GM18499 (cell line): ENCODE measurements around the gene NOP14.
"Not testable (repeated sequence)": the region's sequence is repeated elsewhere in the genome, so short reads cannot be mapped to it uniquely, and the experiment has no call there.

Source experiments
- ATAC-seq: cut with Tn5 transposase; IDR thresholded peaks from one replicate; pipeline ENCODE4 v1.9.1; 2021; ENCODE audit warnings: moderate number of reproducible peaks; ENCODE audit not compliant: insufficient read depth, unreplicated experiment

Gene NOP14

DNA sequence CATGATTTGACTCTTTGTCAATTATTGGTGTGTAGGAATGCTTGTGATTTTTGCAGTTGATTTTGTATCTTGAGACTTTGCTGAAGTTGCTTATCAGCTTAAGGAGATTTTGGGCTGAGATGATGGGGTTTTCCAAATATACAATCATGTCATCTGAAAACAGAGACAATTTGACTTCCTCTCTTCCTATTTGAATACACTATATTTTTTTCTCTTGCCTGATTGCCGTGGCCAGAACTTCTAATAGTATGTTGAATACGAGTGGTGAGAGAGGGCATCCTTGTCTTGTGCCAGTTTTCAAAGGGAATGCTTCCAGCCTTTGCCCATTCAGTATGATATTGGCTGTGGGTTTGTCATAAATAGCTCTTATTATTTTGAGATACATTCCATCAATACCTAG is 44.9 kb downstream of the NOP14 start:
- ATAC-seq: not testable (repeated sequence)

DNA sequence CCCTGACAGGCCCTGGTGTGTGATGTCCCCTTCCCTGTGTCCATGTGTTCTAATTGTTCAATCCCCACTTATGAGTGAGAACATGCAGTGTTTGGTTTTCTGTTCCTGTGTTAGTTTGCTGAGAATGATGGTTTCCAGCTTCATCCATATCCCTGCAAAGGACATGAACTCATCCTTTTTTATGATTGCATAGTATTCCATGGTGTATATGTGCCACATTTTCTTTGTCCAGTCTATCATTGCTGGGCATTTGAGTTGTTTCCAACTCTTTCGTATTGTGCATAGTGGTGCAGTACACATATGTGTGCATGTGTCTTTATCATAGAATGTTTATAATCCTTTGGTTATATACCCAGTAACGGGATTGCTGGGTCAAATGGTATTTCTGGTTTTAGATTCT is 46.5 kb downstream of the NOP14 start:
- ATAC-seq: not testable (repeated sequence)

DNA sequence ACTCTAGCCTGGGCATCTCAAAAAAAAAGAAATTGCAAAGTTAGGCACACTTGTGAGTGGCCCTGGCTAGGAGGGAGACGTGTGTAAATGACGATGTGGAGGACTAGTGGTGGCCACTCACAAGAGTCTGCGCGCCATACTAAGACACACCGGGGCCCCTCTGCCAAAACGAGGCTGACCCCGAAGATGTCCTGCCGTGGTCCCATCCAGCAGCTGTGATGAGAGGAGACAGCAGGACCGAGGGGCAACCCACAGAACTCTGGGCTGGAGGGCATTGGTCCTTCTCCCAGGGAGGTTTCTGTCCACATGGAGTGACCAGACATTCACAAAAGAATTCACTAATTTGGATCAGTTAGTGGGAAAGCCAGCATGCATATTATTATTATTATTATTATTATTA is 47.4 kb downstream of the NOP14 start:
- no peak for ATAC-seq

DNA sequence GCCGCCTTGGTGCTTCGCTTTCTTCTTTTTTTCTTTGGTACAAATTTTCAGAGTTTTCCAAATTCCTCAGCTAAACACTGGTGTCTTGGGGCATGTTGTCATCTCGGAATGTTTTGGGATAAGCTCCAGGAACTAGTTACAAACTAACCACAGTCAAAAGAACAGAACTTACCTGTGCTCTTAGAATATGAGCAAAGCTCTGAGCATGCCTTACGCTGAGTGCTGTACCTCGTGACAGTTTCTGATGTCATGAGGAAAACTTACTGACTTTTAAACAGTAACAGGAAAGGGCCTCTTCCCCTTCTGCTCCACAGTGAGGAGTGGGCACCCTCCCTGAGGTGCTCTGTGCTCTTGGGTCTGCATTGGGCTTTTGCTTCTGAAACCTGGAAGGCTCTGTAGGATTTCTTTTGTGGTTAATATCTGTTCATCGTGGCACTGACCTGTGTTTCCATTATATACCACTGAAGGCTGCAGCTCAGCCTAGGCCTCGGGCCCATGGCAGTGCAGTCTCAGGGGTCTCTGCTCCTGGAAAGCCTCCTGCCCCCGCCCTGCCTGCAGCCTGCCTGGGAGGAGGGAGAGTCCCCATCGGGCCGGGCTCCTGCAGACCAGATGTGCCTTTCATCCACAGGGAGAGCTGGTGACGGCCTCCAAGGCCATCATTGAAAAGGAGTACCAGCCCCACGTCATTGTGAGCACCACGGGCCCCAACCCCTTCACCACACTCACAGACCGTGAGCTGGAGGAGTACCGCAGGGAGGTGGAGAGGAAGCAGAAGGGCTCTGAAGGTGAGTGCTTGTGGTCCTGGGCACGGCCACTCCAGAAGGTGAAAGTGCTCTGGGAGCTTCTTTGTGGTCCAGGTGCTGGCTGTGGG is 48.7 kb downstream of the NOP14 start:
- no peak for ATAC-seq

DNA sequence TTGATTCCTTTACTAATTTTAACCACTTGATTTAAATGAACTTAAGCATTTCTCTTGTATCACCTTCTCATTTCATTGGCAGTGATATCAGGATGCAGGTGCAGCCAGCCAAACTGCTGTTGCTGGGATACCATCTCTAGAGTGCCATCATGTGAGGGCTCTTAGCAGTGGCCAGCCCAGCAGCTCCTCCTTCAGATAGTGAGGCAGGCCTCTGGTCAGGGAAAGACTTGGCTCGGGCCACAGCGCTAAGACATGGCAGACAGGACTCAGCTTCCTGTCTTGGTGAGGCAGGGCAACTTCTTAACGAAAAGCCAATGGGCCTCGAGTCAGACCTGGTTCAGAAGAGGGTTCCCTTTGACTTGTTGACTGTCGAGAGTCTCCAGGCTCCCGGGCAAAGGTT is 50.0 kb downstream of the NOP14 start:
- no peak for ATAC-seq

DNA sequence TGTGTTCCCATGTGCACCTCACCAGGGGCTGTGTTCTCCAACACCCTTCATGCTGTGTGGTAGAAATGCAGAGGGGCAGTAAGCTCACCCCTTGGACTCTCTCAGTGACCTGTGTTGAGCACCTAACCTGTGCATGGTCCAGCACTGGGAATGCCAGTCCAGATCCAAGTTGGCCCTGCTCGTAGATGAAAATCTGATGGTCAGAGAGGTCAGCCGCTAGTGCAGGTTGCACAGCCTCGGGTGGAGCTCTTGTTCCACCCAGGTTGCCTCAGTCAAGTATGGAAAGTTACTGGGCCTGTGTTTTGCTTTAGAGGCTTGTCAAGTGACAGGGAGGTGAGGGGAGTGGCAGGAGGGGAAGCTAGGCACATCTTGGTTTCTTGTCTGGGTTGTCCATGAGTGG is 51.3 kb downstream of the NOP14 start:
- no peak for ATAC-seq

DNA sequence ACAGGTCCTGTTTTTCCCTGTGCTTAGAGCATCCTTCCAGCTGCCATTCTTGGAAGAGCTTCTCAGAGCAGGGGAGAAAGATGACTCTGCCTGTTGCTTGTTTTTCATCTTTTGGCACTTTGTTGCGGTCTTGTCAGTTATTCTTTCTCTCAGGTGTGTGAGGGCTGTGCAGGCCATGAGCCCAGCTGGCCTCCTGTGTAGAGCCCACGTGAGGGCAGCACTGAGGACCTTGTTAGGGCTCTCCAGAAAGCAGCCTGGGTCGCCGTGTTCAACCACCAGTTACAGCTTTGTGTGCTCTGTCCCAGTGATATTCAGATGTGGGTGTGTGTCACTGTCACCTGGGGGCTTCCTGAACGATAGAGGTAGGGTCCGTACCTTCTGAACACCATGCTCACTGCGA is 52.8 kb downstream of the NOP14 start:
- ATAC-seq: no peak

DNA sequence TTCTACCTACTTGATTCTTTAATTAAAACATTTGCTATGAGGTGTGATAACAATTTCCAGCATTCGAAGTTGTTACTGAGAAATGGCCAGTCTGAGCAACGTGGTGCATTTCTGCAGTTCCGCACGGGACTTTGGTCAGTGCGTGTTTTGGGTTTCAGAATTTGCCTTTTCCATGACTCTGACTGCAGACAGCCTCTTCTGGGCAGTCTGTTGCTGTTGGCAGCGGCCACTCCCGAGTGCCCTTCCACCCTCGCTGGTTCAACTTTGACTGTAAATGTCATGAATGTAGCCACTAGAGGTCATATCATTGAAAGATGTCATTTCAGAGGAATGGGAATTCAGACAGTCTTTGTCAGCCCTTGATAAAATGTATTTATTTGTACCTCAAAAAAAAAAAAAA is 53.6 kb downstream of the NOP14 start:
- no peak for ATAC-seq

DNA sequence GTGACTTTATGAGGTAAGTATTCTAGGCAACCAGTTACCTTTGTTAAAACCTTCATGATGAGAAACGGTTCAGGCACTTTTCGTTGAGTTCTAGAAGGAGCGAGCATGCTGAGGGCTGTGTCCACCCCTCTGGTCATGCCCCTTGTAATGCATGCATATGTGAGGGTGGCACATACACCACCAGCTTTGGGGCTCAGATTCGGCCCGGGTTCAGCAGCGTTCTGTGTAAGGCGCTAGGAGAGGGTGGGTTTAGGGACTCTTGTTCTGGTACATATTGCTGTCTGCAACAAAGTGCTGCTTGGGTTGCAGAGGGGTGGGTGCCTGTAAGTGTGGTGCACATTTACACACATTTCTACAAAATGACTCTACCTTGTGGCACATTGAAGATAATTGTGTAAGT is 54.5 kb downstream of the NOP14 start:
- no peak for ATAC-seq

DNA sequence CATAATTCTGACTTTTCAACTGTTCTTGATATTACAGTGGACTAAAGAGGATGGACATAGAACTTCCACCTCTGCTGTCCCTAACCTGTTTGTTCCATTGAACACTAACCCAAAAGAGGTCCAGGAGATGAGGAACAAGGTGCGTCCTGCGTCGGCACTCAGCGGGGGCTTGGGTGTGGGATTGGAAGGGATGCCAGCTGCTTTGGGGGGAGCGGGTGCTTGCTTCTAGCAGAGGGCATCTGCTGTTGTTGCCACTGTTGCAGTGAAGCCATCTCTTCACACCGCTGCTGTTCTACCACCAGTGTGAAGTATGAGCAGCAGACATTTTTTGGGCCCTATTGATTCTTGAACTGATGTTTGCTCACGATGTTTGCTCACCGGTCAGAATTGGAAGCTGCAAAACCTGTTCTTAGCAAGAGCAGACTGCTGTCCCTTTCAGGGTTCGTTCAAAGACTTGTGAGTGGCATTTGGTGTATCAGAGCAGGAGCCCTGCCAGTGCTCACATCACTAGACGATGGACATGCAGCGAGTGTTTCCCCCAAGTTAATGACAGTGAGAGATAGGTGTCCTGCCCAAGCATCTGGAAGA is 55.4 kb downstream of the NOP14 start:
- no peak for ATAC-seq

DNA sequence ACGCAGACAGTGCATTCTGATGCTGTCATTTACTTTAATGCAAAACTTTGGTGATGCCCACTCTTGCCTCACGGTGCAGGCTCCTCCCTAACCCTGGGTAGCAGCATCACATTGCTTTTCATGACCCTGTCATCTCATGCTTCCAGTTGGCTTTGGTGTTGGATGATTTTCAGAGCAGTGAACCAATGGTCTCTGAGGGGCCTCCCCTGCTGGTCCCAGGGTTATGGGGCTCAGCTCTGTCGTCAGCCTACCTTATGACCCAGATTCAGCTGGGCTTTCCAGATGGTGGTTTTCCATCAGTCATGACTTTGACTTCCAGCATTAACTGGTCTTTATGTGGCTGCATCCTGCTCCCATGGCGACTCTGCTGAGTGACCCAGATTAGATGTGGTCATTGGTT is 56.0 kb downstream of the NOP14 start:
- no peak for ATAC-seq

DNA sequence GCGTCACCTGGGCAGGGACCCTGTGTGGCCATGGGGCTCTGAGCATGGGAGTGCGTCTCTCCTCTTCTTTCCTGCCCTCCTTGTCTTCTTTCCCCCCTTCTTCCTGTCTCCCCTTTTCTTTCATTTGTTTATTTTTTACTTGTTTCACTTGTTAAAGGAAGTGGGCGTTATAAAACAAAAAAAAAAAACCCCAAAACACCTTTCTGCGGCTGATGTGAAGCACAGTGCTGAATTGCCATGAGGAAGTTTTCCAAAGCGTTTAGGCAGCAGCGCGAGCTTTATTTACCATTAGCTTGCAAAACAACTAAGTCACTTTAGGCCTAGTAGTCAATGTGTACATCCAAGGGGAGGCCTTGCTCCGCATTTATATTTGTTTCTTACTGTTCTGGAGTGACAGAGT is 57.0 kb downstream of the NOP14 start:
- ATAC-seq: no peak

DNA sequence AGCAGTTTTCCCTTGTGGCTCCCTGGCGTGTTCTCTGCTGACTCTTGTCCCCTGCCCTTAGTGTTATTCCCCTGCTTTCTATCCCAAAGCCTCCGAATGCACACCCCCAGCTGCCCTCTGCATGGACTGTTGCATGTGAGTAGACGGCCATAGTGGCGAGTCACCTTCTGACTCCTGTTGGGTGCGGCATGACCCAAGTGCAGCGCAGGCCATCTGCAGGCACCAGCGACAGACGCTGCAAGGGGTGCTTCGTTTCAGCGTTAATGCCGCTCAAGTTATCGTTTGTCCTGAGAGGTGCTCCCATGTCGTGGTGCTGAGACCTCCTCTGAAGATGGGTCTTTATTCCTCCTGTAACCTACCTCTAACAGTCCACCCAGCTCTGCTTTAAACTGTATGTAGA is 57.7 kb downstream of the NOP14 start:
- ATAC-seq: no peak

DNA sequence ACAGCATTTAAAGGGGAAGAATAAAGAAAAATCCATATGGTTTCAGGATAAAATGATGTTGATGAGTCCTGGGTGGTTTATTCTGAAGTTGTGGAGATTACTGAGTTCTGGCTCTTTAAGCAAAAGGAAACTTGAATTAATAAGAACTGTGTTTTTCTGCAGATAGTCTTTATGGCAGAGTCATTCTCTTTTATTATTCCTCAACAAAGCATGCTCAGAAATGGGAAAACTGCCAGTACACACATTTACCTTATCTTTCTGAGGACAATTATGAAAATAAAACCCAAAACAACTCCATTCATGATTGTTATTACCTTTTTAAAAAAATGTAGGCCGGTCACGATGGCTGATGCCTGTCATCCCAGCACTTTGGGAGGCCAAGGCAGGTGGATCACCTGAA is 61.1 kb downstream of the NOP14 start:
- ATAC-seq: no peak

DNA sequence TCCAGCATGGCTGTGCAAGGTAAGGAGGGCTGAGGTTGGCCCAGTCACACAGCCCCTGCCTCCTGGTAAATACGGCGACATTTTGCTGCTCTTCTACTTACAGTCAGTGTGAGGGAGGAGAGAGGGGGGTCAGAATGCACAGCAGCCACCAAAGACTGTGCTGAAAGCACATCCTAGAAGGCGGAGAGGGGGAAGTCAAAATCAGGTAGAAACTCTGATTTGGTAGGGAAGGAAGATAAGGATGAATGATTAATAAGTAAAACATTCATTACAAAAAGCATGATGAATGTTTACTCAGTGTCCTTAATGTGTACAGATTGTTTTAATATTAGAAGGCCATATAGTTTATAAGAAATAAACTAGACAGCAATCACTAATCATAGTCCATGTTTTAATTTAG is 62.0 kb downstream of the NOP14 start:
- ATAC-seq: no peak

DNA sequence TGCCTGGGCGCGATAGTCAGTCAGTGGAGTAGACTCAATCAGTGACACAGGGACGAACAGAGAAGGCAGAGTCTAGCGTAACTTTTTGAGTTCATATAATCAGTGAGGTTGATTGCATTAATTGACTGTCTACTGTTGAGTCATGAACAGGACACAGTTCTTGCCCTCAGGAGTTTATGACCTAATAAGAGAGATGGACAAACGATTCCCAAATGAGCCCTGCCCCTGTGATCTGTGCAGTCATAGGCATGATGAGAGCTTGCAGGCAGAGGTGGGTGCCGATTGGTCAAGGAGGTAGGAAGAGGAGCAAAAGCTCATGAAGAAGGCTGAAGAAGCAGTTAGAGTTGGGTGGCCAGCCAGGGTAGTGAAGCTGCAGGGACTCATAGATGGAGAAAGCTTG is 62.5 kb downstream of the NOP14 start:
- no peak for ATAC-seq

DNA sequence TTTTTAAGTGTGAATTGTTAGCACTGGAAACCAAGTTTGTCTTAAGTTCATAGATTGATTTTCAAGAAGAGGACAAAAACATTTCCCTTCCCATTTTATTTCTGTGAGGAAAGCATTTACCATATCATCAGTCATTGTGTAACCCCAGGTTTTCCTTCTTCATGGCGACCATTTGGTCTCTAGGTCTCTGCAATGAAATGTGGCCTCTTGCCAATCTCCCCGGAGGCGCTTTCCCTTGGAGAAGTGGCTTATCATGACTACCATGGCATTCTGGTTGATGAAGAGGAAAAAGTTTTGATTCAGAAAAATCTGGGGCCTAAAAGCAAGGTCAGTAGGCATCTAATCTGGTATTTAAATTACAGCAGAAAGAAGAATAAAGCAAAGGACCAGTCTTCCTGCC is 65.2 kb downstream of the NOP14 start:
- no peak for ATAC-seq

DNA sequence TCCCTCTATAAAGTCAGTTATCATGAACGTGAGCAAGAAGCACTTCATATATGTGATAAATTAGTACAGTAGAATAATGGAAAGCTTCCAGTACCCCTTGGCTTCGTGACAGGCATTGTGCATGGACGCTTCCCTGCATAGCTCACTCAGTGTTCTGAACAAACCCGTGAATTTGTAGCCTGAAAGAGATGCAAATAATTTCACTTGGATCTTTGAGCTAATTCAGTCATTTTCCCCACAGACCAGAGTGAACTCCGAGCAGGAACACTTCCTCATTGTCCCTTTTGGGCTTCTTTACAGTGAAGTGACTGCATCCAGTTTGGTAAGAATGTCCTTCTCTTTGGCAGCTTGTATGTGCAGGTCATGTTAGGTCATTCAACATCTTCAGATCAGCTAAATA is 69.4 kb downstream of the NOP14 start:
- no peak for ATAC-seq

DNA sequence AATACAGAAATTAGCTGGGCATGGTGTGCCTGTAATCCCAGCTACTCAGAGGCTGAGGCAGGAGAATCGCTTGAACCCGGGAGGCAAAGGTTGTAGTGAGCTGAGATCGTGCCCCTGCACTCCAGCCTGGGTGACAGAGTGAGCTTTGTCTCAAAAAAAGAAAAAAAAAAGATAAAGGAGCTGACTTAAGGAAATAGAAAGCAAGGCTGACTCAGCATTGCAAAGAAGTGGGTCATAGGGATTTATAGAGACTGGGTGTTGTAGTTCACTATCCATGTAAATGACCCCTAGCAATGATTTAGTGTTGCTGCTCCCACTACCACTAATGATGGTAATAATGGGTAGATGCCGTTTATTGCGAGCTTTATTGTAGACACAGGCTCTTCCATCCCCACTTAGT is 71.9 kb downstream of the NOP14 start:
- no peak for ATAC-seq

DNA sequence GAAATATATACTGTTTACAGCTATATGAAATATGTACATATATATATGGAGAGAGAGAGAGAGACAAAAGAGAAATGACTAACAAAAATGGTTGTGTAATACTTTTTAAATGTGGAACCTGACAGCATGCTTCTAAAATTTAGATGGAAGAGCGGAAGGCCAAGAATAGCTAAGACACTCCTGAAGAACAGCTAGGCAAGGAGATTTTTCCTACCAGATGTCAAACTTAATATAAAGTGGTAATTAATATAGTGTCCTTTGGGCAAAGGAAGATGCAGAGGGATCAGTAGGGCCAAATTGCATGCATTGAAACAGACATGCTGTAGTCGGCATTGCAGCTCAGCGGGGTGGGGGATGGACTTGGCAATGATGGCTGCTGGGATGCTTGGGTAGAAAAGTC is 74.3 kb downstream of the NOP14 start:
- no peak for ATAC-seq
